ENCODE results near the gene EIF4G3. TPM values are rescaled to one million over a fixed set of nuclear protein-coding genes. Genes with fewer than 3 reads are reported as not detected.

EIF4G3 gene
- total and polyA plus RNA-seq, 2 donors (not counting 1 experiment from before 2014, with no cell fraction given), result 53.5 to 67.0 TPM

DNA sequence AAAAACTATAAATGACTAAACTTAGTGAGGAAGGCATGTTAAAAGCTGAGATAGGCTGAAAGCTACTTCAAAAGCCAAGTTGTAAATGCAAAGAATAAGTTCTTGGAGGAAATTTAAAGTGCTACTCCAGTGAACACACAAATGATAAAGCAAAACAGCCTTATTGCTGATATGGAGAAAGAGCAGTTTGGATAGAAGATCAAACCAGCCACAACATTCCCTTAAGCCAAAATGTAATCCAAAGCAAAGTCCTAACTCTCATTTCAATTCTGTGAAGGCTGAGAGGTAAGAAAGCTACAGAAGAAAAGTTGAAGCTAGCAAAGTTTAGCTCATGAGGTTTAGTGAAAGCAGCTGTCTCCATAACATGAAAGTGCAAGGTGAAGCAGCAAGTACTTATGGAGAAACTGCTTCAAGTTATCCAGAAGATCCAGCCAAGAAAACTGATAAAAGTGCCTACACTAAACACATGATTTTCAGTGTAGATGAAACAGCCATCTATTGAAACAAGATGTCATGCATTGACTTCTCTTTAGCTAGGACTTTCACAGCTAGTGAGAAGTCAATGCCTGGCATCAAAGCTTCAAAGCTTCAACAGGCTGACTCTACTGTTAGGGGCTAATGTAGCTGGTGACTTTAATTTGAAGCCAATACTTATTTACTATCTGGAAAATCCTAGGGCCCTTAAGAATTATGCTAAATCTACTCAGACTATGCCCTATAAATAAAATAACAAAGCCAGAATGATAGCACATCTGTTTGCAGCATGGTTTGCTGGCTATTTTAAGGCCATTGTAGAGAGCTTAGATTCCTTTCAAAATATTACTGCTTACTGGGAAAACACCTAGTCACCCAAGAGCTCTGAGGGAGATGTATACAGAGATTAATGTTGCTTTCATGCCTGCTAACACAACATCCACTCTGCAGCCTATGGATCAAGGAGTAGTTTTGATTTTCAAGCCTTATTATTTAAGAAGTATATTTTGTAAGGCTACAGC is 188.6 kb downstream of the EIF4G3 start:
- Histone ChIP-seq H3K4me3 (replicated peaks in 1 of 4; ENCODE audit: control extremely low read depth in 1 of 4, insufficient read depth in 1 of 4, low read depth in 3 of 4, low read length in 4 of 4) (no peak overlapping the region), H3K4me2 (ENCODE audit: extremely low read depth, insufficient read depth, low read length) (no peak overlapping the region), H3K36me3 (ENCODE audit: control insufficient read depth, insufficient read depth, low read length) (no peaks in the 10 kb centered on the region), H2AFZ (ENCODE audit: low read length) (no peak overlapping the region), H3K9me3 (ENCODE audit: control insufficient read depth, insufficient read depth, low read depth, low read length) (no peaks in the 10 kb centered on the region), H3K4me1 (ENCODE audit: control insufficient read depth, extremely low read depth, insufficient read depth, low read length) (peaks cover 2% of the 10 kb centered on the region), H3K27me3 (ENCODE audit: control insufficient read depth, insufficient read depth, low read length) (no peaks in the 10 kb centered on the region), H4K20me1 (ENCODE audit: control insufficient read depth, extremely low read depth, insufficient read depth, low read length) (no peaks in the 10 kb centered on the region), H3K27ac (ENCODE audit: insufficient read depth, low read length) (no peak overlapping the region), H3K79me2 (ENCODE audit: control insufficient read depth, insufficient read depth, low read length) (no peaks in the 10 kb centered on the region), H3K9ac (ENCODE audit: insufficient read depth, low read length) (no peak overlapping the region)
- no peak for TF ChIP-seq EZH2 (IDR thresholded peaks at IDR 0.05; ENCODE audit: low read length, missing control alignments)
- no peak for TF ChIP-seq CTCF (conservative IDR thresholded peaks at IDR 0.05 in 1 of 2, IDR thresholded peaks at IDR 0.05 in 1 of 2; ENCODE audit: low read depth in 1 of 2, low read length in 2 of 2)
- DNase-seq (ENCODE audit: low read depth in 2 of 2), result peak in 1 of 2 donors; percentile 14

- H3K4me1 ChIP-seq (ENCODE audit: control insufficient read depth, extremely low read depth, insufficient read depth, low read length), result no peaks in the 10 kb centered on the region
- H3K79me2 ChIP-seq (ENCODE audit: control insufficient read depth, insufficient read depth, low read length), result peaks cover 2% of the 10 kb centered on the region
Measured at GRCh38 chr1:20983297-20983889, 193.3 kb downstream of the EIF4G3 start.

More at GRCh38 chr1:20983297-20983889, 193.3 kb downstream of the EIF4G3 start:
- TF ChIP-seq EZH2 (IDR thresholded peaks at IDR 0.05; ENCODE audit: low read length, missing control alignments), result no peak
- no peak for TF ChIP-seq CTCF (conservative IDR thresholded peaks at IDR 0.05 in 1 of 2, IDR thresholded peaks at IDR 0.05 in 1 of 2; ENCODE audit: low read depth in 1 of 2, low read length in 2 of 2)
- H3K9me3 ChIP-seq (ENCODE audit: control insufficient read depth, insufficient read depth, low read depth, low read length), result no peaks in the 10 kb centered on the region
- no peaks in the 10 kb centered on the region for H3K36me3 ChIP-seq (ENCODE audit: control insufficient read depth, insufficient read depth, low read length)
- no peak overlapping the region for H3K4me3 ChIP-seq (replicated peaks in 1 of 4; ENCODE audit: control extremely low read depth in 1 of 4, insufficient read depth in 1 of 4, low read depth in 3 of 4, low read length in 4 of 4)
- DNase-seq (ENCODE audit: low read depth in 2 of 2), result no peak
- no peaks in the 10 kb centered on the region for H3K27me3 ChIP-seq (ENCODE audit: control insufficient read depth, insufficient read depth, low read length)
- no peaks in the 10 kb centered on the region for H4K20me1 ChIP-seq (ENCODE audit: control insufficient read depth, extremely low read depth, insufficient read depth, low read length)
- no peak overlapping the region for H3K27ac ChIP-seq (ENCODE audit: insufficient read depth, low read length)
- no peak overlapping the region for H3K9ac ChIP-seq (ENCODE audit: insufficient read depth, low read length)
- H2AFZ ChIP-seq (ENCODE audit: low read length), result no peak overlapping the region
- no peak overlapping the region for H3K4me2 ChIP-seq (ENCODE audit: extremely low read depth, insufficient read depth, low read length)
